A549 (cell line): ENCODE results near the gene NDUFS1.

Experiments
- CBX2 ChIP-seq: fragments of 200-600 bp; sonication (generic); IDR thresholded peaks from 2 replicates; pipeline ENCODE4 v1.6.1; 2016; ENCODE audit warnings: low read depth, mild to moderate bottlenecking, borderline replicate concordance
- ZNF302 ChIP-seq: fragments of 250-450 bp; sonication (Bioruptor Pico); IDR thresholded peaks from 2 replicates; pipeline ENCODE4 v1.9.0; 2021; ENCODE audit warnings: inconsistent platforms, mild to moderate bottlenecking, moderate library complexity
- TF ChIP-seq, protein P1 (sequence below): fragments of >200 bp; sonication (Bioruptor Twin); formaldehyde crosslinking; IDR thresholded peaks from 3 replicates; pipeline ENCODE4 v1.5.1; 2016

DNA sequence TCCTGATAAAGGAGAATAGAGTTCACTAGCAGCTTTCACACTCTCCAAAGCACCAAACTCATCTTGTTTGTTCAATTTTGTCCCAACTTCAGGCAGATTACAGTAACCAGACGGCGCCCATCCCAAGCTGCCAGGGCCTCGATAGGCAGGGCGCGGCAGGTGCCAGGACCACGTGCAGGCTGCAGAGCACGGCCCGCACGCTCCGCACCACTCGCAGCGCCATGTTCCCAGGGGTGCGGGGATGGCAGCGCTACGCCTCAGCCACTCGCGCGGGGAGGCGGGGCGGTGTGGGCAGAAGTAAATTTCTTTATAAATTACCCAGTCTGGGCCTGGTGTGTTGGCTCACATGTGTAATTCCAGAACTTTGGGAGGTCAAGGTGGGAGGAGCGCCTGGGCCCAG lies 43.0 kb downstream of the NDUFS1 start:
- TF ChIP-seq ZNF302 (CRISPR knock-in tag) = no peak
- TF ChIP-seq, protein P1, sequence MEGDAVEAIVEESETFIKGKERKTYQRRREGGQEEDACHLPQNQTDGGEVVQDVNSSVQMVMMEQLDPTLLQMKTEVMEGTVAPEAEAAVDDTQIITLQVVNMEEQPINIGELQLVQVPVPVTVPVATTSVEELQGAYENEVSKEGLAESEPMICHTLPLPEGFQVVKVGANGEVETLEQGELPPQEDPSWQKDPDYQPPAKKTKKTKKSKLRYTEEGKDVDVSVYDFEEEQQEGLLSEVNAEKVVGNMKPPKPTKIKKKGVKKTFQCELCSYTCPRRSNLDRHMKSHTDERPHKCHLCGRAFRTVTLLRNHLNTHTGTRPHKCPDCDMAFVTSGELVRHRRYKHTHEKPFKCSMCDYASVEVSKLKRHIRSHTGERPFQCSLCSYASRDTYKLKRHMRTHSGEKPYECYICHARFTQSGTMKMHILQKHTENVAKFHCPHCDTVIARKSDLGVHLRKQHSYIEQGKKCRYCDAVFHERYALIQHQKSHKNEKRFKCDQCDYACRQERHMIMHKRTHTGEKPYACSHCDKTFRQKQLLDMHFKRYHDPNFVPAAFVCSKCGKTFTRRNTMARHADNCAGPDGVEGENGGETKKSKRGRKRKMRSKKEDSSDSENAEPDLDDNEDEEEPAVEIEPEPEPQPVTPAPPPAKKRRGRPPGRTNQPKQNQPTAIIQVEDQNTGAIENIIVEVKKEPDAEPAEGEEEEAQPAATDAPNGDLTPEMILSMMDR = no peak
- no peak for TF ChIP-seq CBX2
